Astrocyte (in vitro differentiated cells and primary cell): ENCODE data around the gene LGI1. TPM values are rescaled to one million over a fixed set of nuclear protein-coding genes. Genes with fewer than 3 reads are reported as not detected.

ENCODE experiments used
- DNase-seq: peaks from one replicate; pipeline ENCODE4 v3.0.0-alpha.2; 2010; ENCODE audit warnings: low read depth
- FAIRE-seq: peaks from 2 replicates; lab custom pipeline; 2011; peaks lifted over from hg19 to GRCh38; lab: Jason Lieb, UNC
- H2AFZ ChIP-seq: 2 replicates; pipeline ENCODE4 v1.6.0; 2012; ENCODE audit warnings: low read depth, low read length, inconsistent platforms
- H3K27ac ChIP-seq: 2 replicates; pipeline ENCODE4 v1.5.1; 2011; ENCODE audit warnings: low read depth, low read length, inconsistent platforms
- H3K27me3 ChIP-seq: 2 replicates; pipeline ENCODE4 v1.6.0; 2011; ENCODE audit warnings: low read length, inconsistent platforms; ENCODE audit not compliant: insufficient read depth
- H3K36me3 ChIP-seq: 2 replicates; pipeline ENCODE4 v1.5.1; 2011; ENCODE audit warnings: low read length, inconsistent platforms; ENCODE audit not compliant: insufficient read depth
- H3K4me1 ChIP-seq: 2 replicates; pipeline ENCODE4 v1.5.1; 2011; ENCODE audit warnings: low read length, inconsistent platforms; ENCODE audit not compliant: insufficient read depth
- H3K4me2 ChIP-seq: 2 replicates; pipeline ENCODE4 v1.6.0; 2012; ENCODE audit warnings: low read length, inconsistent platforms
- H3K4me3 ChIP-seq: 2 replicates; pipeline ENCODE4 v1.5.1; 2011; ENCODE audit warnings: low read depth, mild to moderate bottlenecking, low read length, inconsistent platforms; ENCODE audit not compliant: insufficient read depth
- H3K79me2 ChIP-seq: 2 replicates; pipeline ENCODE4 v1.6.0; 2012; ENCODE audit warnings: mild to moderate bottlenecking, low read length, inconsistent platforms; ENCODE audit not compliant: insufficient read depth
- H3K9ac ChIP-seq: 2 replicates; pipeline ENCODE4 v1.6.0; 2012; ENCODE audit warnings: mild to moderate bottlenecking, low read length, inconsistent platforms
- H3K9me3 ChIP-seq: 2 replicates; pipeline ENCODE4 v1.5.1; 2012; ENCODE audit warnings: low read depth, mild to moderate bottlenecking, low read length, inconsistent platforms; ENCODE audit not compliant: insufficient read depth
- H4K20me1 ChIP-seq: 2 replicates; pipeline ENCODE4 v1.6.0; 2012; ENCODE audit warnings: low read length, inconsistent platforms; ENCODE audit not compliant: insufficient read depth
- H3K27ac Mint-ChIP-seq: one replicate; pipeline ENCODE4 v1.8.0; 2021; ENCODE audit warnings: mild to moderate bottlenecking, mixed read lengths; ENCODE audit not compliant: unreplicated experiment
- H3K27me3 Mint-ChIP-seq: one replicate; pipeline ENCODE4 v1.8.0; 2021; ENCODE audit warnings: low read depth, mixed read lengths; ENCODE audit not compliant: unreplicated experiment
- H3K36me3 Mint-ChIP-seq: one replicate; pipeline ENCODE4 v1.8.0; 2021; ENCODE audit warnings: low read depth, mixed read lengths; ENCODE audit not compliant: unreplicated experiment
- H3K4me1 Mint-ChIP-seq: one replicate; pipeline ENCODE4 v1.8.0; 2021; ENCODE audit warnings: low read depth, mixed read lengths; ENCODE audit not compliant: unreplicated experiment
- H3K4me3 Mint-ChIP-seq: one replicate; pipeline ENCODE4 v1.8.0; 2021; ENCODE audit warnings: mild to moderate bottlenecking, moderate library complexity, mixed read lengths; ENCODE audit not compliant: unreplicated experiment
- H3K9me3 Mint-ChIP-seq: one replicate; pipeline ENCODE4 v1.8.0; 2021; ENCODE audit warnings: mild to moderate bottlenecking, mixed read lengths; ENCODE audit not compliant: unreplicated experiment
- EZH2 ChIP-seq: IDR thresholded peaks from 2 replicates; pipeline ENCODE4 v1.6.1; 2012; ENCODE audit warnings: mild to moderate bottlenecking, low read length, inconsistent platforms; ENCODE audit not compliant: insufficient read depth
- total RNA-seq: library from RNA; stranded (reverse); gene quantifications from 2 replicates; pipeline ENCODE4 v1.2.1, GENCODE V29; 2021
- TF ChIP-seq, protein P1 (sequence below): IDR thresholded peaks from 2 replicates; pipeline ENCODE4 v1.5.1; 2011; ENCODE audit warnings: low read depth, mild to moderate bottlenecking, inconsistent platforms, low read length, moderate library complexity; ENCODE audit not compliant: insufficient read depth

The LGI1 gene
- total RNA-seq, 1 donor from 2014 or later = 2.0 TPM

DNA sequence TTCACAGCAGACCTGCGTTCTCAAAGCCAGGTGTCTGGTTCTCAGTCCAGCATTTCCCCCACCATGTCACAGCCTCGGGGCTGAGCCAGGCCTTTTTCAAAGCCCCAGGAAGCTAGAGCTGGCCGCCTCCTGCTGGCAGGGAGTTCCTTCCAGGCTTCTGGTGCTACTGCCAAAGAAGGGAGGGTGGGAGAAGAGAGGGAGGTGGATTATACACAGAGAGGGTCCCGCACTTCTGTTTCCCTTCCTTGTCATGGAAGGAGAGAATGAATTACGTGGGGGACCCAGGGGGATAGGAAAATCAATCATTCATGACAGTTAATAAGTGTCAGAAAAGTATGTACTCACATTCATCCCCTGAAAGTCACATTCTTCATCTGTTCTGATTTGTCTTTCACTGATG is 600 bp upstream of the LGI1 start:
- H3K27me3 ChIP-seq = peaks cover 7% of the 10 kb centered on the region
- Mint-ChIP-seq H3K27me3 (peaks cover 8% of the 10 kb centered on the region), H3K36me3 (peaks cover 2% of the 10 kb centered on the region), H3K4me3 (no peak overlapping the region), H3K27ac (no peak overlapping the region), H3K4me1 (peaks cover 15% of the 10 kb centered on the region), H3K9me3 (peaks cover 2% of the 10 kb centered on the region)
- H3K27ac ChIP-seq = no peak overlapping the region
- no peaks in the 10 kb centered on the region for H3K9me3 ChIP-seq
- TF ChIP-seq EZH2 = no peak
- TF ChIP-seq, protein P1, sequence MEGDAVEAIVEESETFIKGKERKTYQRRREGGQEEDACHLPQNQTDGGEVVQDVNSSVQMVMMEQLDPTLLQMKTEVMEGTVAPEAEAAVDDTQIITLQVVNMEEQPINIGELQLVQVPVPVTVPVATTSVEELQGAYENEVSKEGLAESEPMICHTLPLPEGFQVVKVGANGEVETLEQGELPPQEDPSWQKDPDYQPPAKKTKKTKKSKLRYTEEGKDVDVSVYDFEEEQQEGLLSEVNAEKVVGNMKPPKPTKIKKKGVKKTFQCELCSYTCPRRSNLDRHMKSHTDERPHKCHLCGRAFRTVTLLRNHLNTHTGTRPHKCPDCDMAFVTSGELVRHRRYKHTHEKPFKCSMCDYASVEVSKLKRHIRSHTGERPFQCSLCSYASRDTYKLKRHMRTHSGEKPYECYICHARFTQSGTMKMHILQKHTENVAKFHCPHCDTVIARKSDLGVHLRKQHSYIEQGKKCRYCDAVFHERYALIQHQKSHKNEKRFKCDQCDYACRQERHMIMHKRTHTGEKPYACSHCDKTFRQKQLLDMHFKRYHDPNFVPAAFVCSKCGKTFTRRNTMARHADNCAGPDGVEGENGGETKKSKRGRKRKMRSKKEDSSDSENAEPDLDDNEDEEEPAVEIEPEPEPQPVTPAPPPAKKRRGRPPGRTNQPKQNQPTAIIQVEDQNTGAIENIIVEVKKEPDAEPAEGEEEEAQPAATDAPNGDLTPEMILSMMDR = no peak
- H3K4me2 ChIP-seq = peak overlapping the region; percentile 36
- no peak overlapping the region for H2AFZ ChIP-seq
- DNase-seq (no peak), FAIRE-seq (no peak)
- H3K79me2 ChIP-seq = no peaks in the 10 kb centered on the region
- H4K20me1 ChIP-seq = no peaks in the 10 kb centered on the region
- no peaks in the 10 kb centered on the region for H3K36me3 ChIP-seq
- peaks cover 16% of the 10 kb centered on the region for H3K4me1 ChIP-seq
- H3K4me3 ChIP-seq = no peak overlapping the region
- H3K9ac ChIP-seq = no peak overlapping the region

DNA sequence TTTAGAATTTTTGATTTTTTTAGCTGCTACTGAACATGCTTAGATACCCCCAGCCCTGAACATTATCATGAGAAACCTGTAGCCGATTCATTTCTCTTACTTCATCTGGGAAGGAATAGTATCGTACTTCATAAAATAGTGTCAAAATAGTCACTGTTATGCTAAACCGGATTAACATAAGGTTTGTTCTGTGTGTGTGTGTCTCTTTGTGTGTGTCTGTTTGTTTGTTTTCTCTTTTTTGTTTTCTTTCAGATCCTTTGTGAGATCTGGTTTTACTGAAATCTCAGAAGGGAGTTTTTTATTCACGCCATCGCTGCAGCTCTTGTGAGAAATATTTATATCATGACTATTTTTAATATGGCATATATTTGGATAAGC is 761 bp downstream of the LGI1 start:
- DNase-seq (no peak), FAIRE-seq (no peak)
- no peaks in the 10 kb centered on the region for H3K9me3 Mint-ChIP-seq
- peak overlapping the region; percentile 76 for H3K4me2 ChIP-seq
- H3K4me1 ChIP-seq = peaks cover 8% of the 10 kb centered on the region
- H3K9me3 ChIP-seq = no peaks in the 10 kb centered on the region
- no peak overlapping the region for H2AFZ ChIP-seq
- peaks cover 8% of the 10 kb centered on the region for H3K27me3 Mint-ChIP-seq
- no peaks in the 10 kb centered on the region for H3K36me3 ChIP-seq
- H3K4me1 Mint-ChIP-seq = peaks cover 6% of the 10 kb centered on the region
- no peak overlapping the region for H3K27ac ChIP-seq
- H3K27me3 ChIP-seq = peaks cover 8% of the 10 kb centered on the region
- peaks cover 2% of the 10 kb centered on the region for H3K36me3 Mint-ChIP-seq
- H3K9ac ChIP-seq = no peak overlapping the region
- TF ChIP-seq EZH2 = peak; percentile 23
- TF ChIP-seq, protein P1 = no peak
- no peak overlapping the region for H3K27ac Mint-ChIP-seq
- H3K4me3 ChIP-seq = no peak overlapping the region
- H4K20me1 ChIP-seq = no peaks in the 10 kb centered on the region
- H3K79me2 ChIP-seq = no peaks in the 10 kb centered on the region
- H3K4me3 Mint-ChIP-seq = no peak overlapping the region

DNA sequence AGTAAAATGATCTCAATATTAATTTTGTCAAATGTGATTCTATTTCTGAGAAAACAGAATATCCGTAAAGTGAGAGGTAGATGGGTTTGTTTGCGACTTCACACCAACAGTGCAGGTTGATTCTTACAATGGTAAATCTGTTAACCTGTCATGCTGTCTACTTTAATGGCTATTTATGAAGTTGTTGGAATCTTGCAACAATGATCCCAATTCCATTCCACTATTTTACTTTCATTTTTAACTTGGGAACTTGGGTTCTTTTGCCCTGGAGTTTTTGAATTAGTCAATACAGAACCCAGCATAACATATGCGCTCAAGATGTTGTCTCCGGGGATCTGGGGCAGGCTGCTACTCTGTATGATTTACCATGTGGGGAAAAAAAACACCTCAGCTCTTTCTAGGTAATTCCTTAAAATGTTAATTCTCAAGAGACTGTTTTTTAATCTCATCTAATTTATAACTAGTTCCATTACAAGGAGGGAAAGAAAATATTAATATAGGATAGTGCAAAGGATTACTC is 1.2 kb downstream of the LGI1 start:
- H3K27me3 Mint-ChIP-seq = peaks cover 8% of the 10 kb centered on the region
- H3K4me3 Mint-ChIP-seq = no peak overlapping the region
- TF ChIP-seq EZH2 = no peak
- TF ChIP-seq, protein P1 = no peak
- no peaks in the 10 kb centered on the region for H3K9me3 Mint-ChIP-seq
- Histone ChIP-seq H3K27ac (no peak overlapping the region), H3K79me2 (no peaks in the 10 kb centered on the region), H3K4me1 (peaks cover 8% of the 10 kb centered on the region), H4K20me1 (no peaks in the 10 kb centered on the region), H3K27me3 (peaks cover 9% of the 10 kb centered on the region), H2AFZ (no peak overlapping the region), H3K9me3 (no peaks in the 10 kb centered on the region), H3K4me2 (no peak overlapping the region), H3K36me3 (no peaks in the 10 kb centered on the region), H3K4me3 (no peak overlapping the region), H3K9ac (no peak overlapping the region)
- peaks cover 2% of the 10 kb centered on the region for H3K36me3 Mint-ChIP-seq
- peaks cover 6% of the 10 kb centered on the region for H3K4me1 Mint-ChIP-seq
- no peak for FAIRE-seq
- H3K27ac Mint-ChIP-seq = no peak overlapping the region
- no peak for DNase-seq
